Activated naive CD4-positive, alpha-beta T cell treated with anti-CD3 and anti-CD28 coated beads, Interleukin-2, amount 50 U/mL, for 72 hours (primary cell): ENCODE data around the gene C3orf22. TPM values are rescaled to one million over a fixed set of nuclear protein-coding genes. Genes with fewer than 3 reads are reported as not detected.

ENCODE experiments used
- ATAC-seq, 2 donors: fragments of 150-1000 bp; cut with Tn5 transposase; 2 replicates each; pipeline ENCODE4 v1.10.0; 2021; ENCODE audit warnings: mild to moderate bottlenecking in 2 of 2, moderate library complexity in 2 of 2
- DNase-seq, 2 donors: peaks; one replicate each; pipeline ENCODE4 v3.0.0; 2021 to 2022; ENCODE audit warnings: low spot score in 2 of 2
- H3K27ac Mint-ChIP-seq, 2 donors: one replicate each; pipeline ENCODE4 v1.8.0; 2022; ENCODE audit warnings: mild to moderate bottlenecking in 2 of 2, mixed read lengths in 2 of 2
- H3K36me3 Mint-ChIP-seq, 2 donors: one replicate each; pipeline ENCODE4 v1.8.0; 2022; ENCODE audit warnings: mixed read lengths in 2 of 2
- H3K9me3 Mint-ChIP-seq, 2 donors: one replicate each; pipeline ENCODE4 v1.8.0; 2022; ENCODE audit warnings: mixed read lengths in 2 of 2
- total RNA-seq, 2 donors: library from RNA; stranded (reverse); gene quantifications; one replicate each; pipeline ENCODE4 v1.2.3, GENCODE V29; 2022

C3orf22 gene
- total RNA-seq, 2 donors from 2014 or later = not detected

- H3K27ac Mint-ChIP-seq = peak overlapping the region in 1 of 2 donors; percentile 82
- no peaks in the 10 kb centered on the region for H3K36me3 Mint-ChIP-seq
- no peak for ATAC-seq
- no peaks in the 10 kb centered on the region for H3K9me3 Mint-ChIP-seq
- DNase-seq = no peak
These were observed 10.1 kb upstream of the C3orf22 start for GRCh38 chr3:126568776-126569342.

DNA sequence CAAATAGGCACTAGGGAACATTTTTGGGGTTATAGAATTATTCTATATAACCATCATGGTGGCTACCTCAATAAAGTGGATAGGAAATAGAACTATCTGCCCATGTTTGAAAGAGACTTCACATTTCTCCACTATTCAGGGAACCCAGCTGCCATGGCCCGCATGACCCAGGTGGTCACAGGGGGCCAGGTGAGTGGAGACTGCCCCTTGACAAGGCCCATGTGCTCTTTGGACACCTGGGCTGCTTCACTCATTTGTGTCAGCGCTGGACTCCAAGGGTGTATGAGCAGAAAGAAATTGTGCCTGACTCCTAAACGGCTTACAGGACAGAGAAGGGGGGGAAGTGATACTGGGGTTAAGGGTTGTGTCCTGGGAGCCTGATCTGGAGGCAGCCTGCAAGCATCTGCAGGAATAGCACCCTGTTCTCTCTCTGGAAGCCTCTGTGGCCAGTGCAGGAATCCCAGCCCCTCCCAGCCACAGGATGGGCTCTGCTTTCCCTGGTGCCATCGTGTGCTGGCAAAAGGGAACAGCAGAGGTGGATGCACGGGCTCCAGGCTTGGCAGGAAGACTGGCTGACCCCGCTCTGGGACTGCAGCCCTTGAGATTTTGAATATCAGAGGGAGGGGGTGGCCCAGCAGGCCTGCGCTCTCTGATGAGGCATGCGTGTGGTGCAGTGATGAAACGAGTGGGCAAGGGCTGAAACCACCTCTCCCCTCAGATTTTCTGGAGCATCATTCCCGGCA lies 9.1 kb upstream of the C3orf22 start:
- ATAC-seq = no peak
- peaks cover 0 to under 1% of the 10 kb centered on the region in 2 donors for H3K9me3 Mint-ChIP-seq
- H3K27ac Mint-ChIP-seq = no peak overlapping the region
- DNase-seq = peak in 1 of 2 donors; percentile 18
- H3K36me3 Mint-ChIP-seq = no peaks in the 10 kb centered on the region

DNA sequence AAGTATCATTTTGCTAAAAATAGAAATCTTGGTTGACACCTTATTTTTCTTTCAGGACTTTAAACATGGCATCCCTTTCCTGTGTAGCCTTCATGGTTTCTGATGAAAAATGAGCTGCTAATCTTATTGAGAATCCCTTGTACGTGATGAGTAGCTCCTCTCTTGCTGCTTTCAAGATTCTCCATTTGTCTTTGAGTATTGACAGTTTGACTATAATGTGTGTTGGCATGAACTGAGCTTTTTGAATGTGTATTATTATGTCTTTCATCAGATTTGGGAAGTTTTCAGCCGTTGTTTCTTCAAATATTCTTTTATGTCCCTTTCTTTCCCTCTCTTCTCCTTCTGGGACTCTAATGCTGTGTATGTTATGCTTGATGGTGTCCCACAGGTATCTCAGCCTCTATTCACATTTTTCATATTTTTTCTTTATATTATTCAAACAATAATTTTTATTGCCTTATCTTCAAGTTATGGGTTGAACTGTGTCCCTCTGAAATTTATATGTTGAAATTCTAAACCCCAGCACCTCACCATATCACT lies 4.1 kb upstream of the C3orf22 start:
- DNase-seq = no peak
- no peaks in the 10 kb centered on the region for H3K36me3 Mint-ChIP-seq

GRCh38 chr3:126557761-126558160 lies 971 bp downstream of the C3orf22 start:
- H3K27ac Mint-ChIP-seq = no peak overlapping the region
- peak in 1 of 2 donors; percentile 35 for DNase-seq

More for the DNA sequence above, 4.1 kb upstream of the C3orf22 start:
- Mint-ChIP-seq H3K9me3 (peaks cover 3 to 8% of the 10 kb centered on the region in 2 donors), H3K27ac (no peak overlapping the region)
- ATAC-seq = no peak

DNA sequence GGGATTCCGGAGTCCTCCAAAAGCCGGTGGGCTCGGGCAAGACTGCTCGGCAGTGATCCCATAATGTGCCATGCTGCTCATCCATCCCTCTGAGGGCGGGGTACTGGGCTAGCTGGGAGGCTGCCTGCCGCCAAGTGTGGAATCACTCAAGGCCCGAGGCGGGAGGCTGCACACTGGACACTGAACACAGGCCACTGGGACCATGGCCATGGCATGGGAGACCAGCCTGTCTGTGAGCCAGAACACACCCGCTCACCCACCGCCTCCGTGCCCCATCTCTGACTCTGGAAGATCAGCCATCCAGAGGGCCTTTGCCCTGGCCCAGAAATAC lies 1.4 kb downstream of the C3orf22 start:
- H3K9me3 Mint-ChIP-seq = peaks cover 0 to 8% of the 10 kb centered on the region in 2 donors
- DNase-seq (peak in 1 of 2 donors; percentile 38), ATAC-seq (no peak)
- H3K27ac Mint-ChIP-seq = no peak overlapping the region
- no peaks in the 10 kb centered on the region for H3K36me3 Mint-ChIP-seq

More at GRCh38 chr3:126557761-126558160, 971 bp downstream of the C3orf22 start:
- no peak for ATAC-seq
- H3K36me3 Mint-ChIP-seq = no peaks in the 10 kb centered on the region
- peaks cover 2 to 8% of the 10 kb centered on the region in 2 donors for H3K9me3 Mint-ChIP-seq

DNA sequence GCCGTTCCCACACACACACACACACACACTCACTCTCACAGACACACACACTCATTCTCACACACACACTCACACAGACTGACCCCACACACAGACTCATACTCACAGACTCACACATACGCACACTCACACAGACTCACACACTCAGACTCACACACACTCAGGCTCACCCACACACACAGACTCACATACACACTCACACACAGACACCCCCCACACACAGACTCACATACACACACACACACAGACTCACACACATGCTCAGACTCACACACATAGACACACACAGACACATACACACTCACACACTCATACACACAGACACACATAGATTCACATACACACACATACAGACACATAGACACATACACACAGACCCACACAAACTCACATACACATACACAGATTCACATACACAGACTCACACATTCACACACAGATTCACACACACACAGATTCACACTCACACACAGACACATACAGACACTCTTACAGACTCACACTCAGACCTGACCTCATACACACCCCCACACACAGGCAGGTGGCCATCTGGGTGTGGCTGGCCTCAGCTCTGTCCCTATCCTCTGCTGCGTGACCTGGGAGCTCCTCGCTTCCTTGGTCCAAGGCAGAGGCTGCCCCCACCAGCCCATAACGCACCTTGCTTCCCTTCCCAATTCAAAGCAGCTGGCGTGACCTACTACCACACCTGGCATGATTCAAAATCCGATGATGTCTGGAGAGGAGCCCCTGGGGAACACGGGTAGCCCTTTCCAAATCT lies 1.9 kb downstream of the C3orf22 start:
- no peaks in the 10 kb centered on the region for H3K36me3 Mint-ChIP-seq
- ATAC-seq (no peak), DNase-seq (no peak)
- H3K27ac Mint-ChIP-seq = no peak overlapping the region
- peaks cover 0 to 4% of the 10 kb centered on the region in 2 donors for H3K9me3 Mint-ChIP-seq

DNA sequence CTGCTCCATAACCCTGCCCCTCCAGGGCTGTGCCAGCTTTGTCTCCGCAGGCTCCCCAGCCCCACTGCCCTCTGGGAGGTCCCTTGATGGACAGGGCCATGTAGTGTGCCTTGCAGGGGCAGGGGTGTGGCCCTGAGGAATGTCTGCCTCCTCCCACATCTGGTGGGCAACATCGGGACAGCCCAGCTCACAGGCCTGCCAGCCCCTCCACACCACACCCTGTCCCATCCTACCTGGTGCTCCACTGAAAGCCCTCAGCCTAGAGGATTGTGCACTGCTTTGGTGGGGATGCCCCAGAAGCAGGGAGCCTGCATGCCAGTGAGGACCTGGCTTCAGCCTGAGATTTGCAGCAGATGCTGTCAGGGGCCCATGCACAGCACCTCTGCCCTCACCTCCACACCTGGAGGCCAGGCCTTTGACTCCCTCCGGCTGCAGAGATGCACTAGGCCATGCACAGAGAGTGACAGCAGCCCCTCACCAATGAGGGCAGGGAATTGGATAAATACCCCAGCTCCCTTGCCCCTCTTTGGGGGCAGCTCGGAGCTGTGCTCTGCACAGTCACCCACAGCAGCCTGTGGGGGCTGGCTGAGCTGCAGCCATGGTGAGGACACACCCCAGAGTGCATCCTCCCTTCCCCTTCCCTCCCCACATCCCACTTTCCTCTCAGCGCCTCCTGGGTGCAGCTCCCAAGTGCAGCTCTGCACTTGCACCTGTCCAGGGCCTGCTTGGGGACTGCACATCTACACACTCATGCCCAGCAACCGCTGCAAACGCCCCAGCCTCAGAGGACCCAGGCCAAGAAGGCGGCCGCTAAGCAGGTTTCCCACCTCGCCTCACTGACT lies 2.7 kb downstream of the C3orf22 start:
- no peaks in the 10 kb centered on the region for H3K9me3 Mint-ChIP-seq
- peak in 1 of 2 donors; percentile 35 for DNase-seq
- no peak for ATAC-seq
- no peaks in the 10 kb centered on the region for H3K36me3 Mint-ChIP-seq
- no peak overlapping the region for H3K27ac Mint-ChIP-seq

- Mint-ChIP-seq H3K27ac (no peak overlapping the region), H3K9me3 (no peaks in the 10 kb centered on the region), H3K36me3 (no peaks in the 10 kb centered on the region)
- ATAC-seq (no peak), DNase-seq (peak in 1 of 2 donors; percentile 25)
These were observed 3.9 kb downstream of the C3orf22 start for GRCh38 chr3:126554560-126555525.

DNA sequence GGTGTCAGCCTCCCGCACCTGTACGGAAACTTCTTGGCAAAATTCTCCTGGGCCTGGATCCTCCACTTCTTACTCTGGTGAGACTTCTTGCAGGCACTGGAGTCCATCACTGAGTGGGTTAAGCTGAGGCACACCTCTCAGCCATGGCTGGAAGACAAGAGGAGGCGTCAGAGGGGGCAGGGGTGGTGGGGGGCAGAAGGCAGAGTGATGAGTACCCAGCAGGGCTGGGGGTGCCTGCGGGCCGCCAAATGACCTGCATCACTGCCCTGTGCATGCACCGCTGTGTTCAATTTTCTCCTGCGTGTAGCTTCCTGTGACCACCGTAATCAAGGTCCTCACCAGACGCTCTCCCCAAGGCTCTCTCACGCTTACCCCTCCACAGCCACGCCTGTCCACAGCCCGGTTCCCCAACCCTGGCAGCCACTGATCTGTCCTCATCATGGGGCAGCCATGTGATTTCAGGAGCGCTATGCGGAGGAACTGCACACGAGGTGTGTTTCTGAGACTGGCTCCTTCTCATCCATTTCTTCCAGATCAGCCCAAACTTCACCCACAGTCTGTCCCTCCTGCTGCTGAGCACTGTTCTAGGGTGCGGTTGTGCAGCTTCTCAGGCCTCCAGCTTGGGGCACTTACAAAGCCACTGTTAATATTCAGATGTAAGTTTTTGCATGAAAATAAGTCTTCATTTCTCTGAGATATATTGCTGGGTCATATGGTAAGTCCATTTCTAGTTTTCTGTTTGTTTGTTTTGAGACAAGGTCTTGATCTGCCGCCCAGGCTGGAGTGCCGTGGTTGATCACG lies 5.2 kb downstream of the C3orf22 start:
- ATAC-seq = no peak
- Mint-ChIP-seq H3K27ac (peak overlapping the region in 1 of 2 donors; percentile 26), H3K9me3 (no peaks in the 10 kb centered on the region), H3K36me3 (no peaks in the 10 kb centered on the region)
- peak in 1 of 2 donors; percentile 50 for DNase-seq

- Mint-ChIP-seq H3K36me3 (no peaks in the 10 kb centered on the region), H3K9me3 (no peaks in the 10 kb centered on the region), H3K27ac (no peak overlapping the region)
- peak in 1 of 2 donors; percentile 52 for DNase-seq
- ATAC-seq = no peak
These were observed 5.9 kb downstream of the C3orf22 start for GRCh38 chr3:126552688-126553283.

DNA sequence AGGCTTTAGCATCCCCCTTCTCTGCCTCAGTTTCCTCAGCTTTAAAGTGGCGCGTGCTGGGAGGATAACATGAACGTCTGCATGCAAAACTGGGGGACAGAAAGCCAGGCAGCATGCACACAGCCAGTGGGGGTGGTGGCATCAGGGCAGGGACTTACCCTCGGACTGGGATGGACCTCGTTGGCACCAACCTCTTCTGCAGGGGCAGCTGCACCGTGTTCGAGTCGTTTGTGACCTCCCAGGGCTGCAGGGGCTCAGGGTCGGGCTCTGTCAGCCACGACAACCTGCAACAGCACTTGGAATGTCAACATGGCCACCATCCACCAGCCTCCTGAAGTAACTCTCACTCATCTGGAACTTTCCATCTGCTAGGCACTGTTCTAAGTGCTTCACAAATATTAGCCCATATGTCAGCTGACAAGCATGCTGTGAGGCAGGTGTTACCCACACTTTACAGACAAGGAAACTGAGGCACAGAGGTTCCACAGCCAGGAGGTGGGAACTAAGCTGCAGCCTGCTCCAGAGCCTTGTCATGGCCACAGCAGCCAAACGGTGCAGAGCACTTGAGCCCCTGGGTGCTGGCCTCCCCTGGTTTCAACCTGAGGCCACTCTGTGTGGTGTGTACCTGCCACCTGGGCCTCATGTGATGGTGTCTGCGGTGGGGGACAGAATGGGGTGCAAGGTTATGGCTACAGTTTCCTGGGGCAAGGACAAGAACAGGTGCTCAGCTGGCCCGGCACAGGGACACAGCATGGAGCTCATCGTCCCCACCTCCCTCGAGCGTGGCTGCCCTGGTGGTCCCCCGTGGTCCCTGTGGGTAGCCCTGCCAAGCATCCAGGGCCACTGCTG lies 6.7 kb downstream of the C3orf22 start:
- DNase-seq (peak in 1 of 2 donors; percentile 41), ATAC-seq (no peak)
- Mint-ChIP-seq H3K27ac (no peak overlapping the region), H3K36me3 (no peaks in the 10 kb centered on the region), H3K9me3 (no peaks in the 10 kb centered on the region)

DNA sequence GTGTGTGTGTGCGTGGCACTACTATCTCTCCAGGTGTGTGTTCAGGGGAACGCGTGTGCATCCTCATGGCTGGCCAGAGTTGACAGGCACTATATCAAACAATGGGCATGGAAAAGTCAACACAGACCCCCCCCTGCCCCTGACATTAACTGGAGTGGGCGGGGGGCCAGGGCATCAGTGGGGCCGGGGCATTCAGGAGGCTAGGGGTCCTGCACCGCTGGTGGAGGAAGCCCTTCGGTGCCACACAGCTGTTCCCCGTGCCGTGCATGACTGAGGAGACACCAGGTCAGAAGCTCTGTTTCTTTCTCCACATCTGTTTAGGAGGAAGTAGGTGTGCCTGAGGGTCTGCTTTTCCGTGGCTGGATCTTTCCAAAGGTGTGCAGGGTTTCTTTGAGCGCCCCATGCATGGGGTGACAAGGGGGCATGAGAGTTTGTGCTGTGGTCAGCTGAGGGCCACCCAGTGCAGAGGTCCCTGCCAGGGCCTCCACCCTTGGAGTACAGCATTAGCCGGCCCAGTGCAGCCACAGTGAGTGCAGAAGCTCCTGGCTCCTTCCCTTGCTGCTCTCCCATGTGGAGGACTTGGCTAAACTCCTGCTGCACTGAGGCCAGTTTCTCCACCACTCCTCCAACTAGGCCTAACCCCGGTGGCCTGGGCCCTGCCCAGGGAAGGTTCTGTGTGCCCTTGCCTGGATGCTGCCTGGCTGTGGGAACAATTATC lies 7.5 kb downstream of the C3orf22 start:
- ATAC-seq = no peak
- no peaks in the 10 kb centered on the region for H3K9me3 Mint-ChIP-seq
- peak in 1 of 2 donors; percentile 16 for DNase-seq
- H3K27ac Mint-ChIP-seq = no peak overlapping the region
- H3K36me3 Mint-ChIP-seq = no peaks in the 10 kb centered on the region

- no peak overlapping the region for H3K27ac Mint-ChIP-seq
- H3K9me3 Mint-ChIP-seq = no peaks in the 10 kb centered on the region
- ATAC-seq (no peak), DNase-seq (peak in 1 of 2 donors; percentile 28)
- no peaks in the 10 kb centered on the region for H3K36me3 Mint-ChIP-seq
These were observed 8.2 kb downstream of the C3orf22 start for GRCh38 chr3:126550488-126551051.
